Thyroid gland (tissue), 4 donors: Measurements from ENCODE around the gene EIF2S1. TPM values are rescaled to one million over a fixed set of nuclear protein-coding genes. Genes with fewer than 3 reads are reported as not detected.
A peak's percentile ranks its signal among the peaks of the same experiment; 100 is the strongest.

ENCODE experiments used
- DNase-seq, 2 donors: peaks; one replicate each; pipeline ENCODE4 v3.0.0-alpha.2; 2019
- H3K27ac ChIP-seq, 3 donors: fragments of 200-600 bp; sonication (generic); 1 replicate in 2 of 3; 2 replicates in 1 of 3; pipeline ENCODE4 v1.5.1; 2016 to 2019; ENCODE audit warnings: mild to moderate bottlenecking in 1 of 3, moderate library complexity in 1 of 3
- H3K27me3 ChIP-seq: fragments of 200-600 bp; sonication (generic); one replicate; pipeline ENCODE4 v1.5.1; 2019
- H3K36me3 ChIP-seq, 2 donors: fragments of 200-600 bp; sonication (generic); one replicate each; pipeline ENCODE4 v1.5.1; 2016 to 2019
- H3K4me1 ChIP-seq, 2 donors: fragments of 200-600 bp; sonication (generic); one replicate each; pipeline ENCODE4 v1.5.1; 2017 to 2019
- H3K4me3 ChIP-seq, 3 donors: fragments of 200-600 bp; sonication (generic); replicated peaks in 1 of 3; 1 replicate in 2 of 3; 2 replicates in 1 of 3; pipeline ENCODE4 v1.5.1; 2016; ENCODE audit warnings: mild to moderate bottlenecking in 1 of 3
- H3K9me3 ChIP-seq: fragments of 200-600 bp; sonication (generic); one replicate; pipeline ENCODE4 v1.5.1; 2017
- POLR2A ChIP-seq, 2 donors: fragments of 450-650 bp; IDR thresholded peaks; one replicate each; pipeline ENCODE4 v1.6.1; 2017; ENCODE audit warnings: antibody characterized with exemption in 2 of 2, mild to moderate bottlenecking in 2 of 2, moderate library complexity in 1 of 2
- WGBS, 2 donors: methylation state at CpG; one replicate each; pipeline ENCODE4 v1.1.5; 2017; 5-methylcytosine and 5-hydroxymethylcytosine counted together
- intact Hi-C: fragments of 100-400 bp; cut with DNase I; formaldehyde crosslinking; loops from one replicate; pipeline ENCODE4 v1.15.1; 2023
- total RNA-seq, 4 donors: library from RNA; depleted of rRNA; stranded (reverse); fragments of >200 nt; gene quantifications; one replicate each; pipeline ENCODE4 v1.2.3, GENCODE V29; 2016
- TF ChIP-seq, protein P1 (sequence below), 6 experiments: fragments of 200-600 bp in 3 of 6; fragments of 450-650 bp in 3 of 6; sonication (generic) in 3 of 6; IDR thresholded peaks; one replicate each; pipeline ENCODE4 v1.5.1; 2016 to 2019; ENCODE audit warnings: antibody characterized with exemption in 6 of 6, mild to moderate bottlenecking in 2 of 6, inconsistent platforms in 1 of 6, moderate library complexity in 1 of 6

EIF2S1 gene
- total RNA-seq, 4 donors from 2014 or later, result 53.3 to 98.5 (median 69.6) TPM

DNA sequence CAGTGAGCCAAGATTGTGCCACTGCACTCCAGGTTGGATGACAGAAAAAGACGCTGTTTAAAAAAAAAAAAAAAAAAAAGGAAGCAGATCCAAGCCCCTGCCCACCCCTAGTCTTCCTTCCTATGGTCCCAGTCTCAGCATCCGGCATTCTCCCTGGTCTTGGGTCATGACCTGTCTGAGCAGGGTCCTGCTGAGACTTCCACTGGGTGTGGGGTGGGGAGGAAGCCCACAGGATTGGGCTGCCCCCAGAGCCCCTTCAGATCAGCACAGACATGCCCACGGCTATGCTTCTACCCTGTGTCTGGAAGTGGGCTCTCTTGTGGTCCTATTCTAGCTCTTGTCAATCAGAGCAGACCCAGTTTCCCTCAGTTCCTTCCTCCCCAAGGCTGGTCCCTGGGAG lies 64.4 kb downstream of the EIF2S1 start:
- Histone ChIP-seq H3K9me3 (no peaks in the 10 kb centered on the region), H3K4me1 (peaks cover 4 to 15% of the 10 kb centered on the region in 2 donors), H3K4me3 (no peak overlapping the region), H3K27me3 (no peaks in the 10 kb centered on the region), H3K27ac (no peak overlapping the region), H3K36me3 (no peaks in the 10 kb centered on the region)
- TF ChIP-seq POLR2A (IDR thresholded peaks at IDR 0.05), result no peak
- TF ChIP-seq, protein P1, sequence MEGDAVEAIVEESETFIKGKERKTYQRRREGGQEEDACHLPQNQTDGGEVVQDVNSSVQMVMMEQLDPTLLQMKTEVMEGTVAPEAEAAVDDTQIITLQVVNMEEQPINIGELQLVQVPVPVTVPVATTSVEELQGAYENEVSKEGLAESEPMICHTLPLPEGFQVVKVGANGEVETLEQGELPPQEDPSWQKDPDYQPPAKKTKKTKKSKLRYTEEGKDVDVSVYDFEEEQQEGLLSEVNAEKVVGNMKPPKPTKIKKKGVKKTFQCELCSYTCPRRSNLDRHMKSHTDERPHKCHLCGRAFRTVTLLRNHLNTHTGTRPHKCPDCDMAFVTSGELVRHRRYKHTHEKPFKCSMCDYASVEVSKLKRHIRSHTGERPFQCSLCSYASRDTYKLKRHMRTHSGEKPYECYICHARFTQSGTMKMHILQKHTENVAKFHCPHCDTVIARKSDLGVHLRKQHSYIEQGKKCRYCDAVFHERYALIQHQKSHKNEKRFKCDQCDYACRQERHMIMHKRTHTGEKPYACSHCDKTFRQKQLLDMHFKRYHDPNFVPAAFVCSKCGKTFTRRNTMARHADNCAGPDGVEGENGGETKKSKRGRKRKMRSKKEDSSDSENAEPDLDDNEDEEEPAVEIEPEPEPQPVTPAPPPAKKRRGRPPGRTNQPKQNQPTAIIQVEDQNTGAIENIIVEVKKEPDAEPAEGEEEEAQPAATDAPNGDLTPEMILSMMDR (IDR thresholded peaks at IDR 0.05), result no peak
- intact Hi-C loops, result loop anchor here (10.0 kb wide), 3 partner anchors 150 to 280 kb away; partner anchors contain the start of genes RDH12 and VTI1B
- WGBS, 2 donors, result 54 to 57% methylated on average over 3 of the region's 3 CpGs
- no peak for DNase-seq

DNA sequence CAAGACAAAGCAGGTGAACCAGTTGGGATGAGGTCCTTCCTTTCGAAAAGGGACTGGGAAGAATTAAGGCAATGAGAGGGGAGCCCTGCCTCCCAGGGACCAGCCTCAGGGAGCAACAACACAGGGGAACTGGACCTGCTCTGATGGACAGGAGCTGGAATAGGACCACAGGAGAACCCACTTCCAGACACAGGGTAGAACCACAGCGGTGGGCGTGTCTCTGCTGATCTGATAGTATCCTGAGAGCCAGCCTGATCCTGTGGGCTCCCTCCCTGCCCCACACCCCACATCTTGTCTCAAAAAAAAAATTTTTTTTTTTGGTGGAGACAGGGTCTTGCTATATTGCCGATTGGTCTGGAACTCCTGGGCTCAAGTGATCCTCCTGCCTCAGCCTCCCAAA lies 65.5 kb downstream of the EIF2S1 start:
- Histone ChIP-seq H3K27ac (peak overlapping the region in 2 of 3 donors; percentile 55 to 62), H3K4me1 (peaks cover 4 to 15% of the 10 kb centered on the region in 2 donors), H3K9me3 (no peaks in the 10 kb centered on the region), H3K36me3 (no peaks in the 10 kb centered on the region), H3K27me3 (no peaks in the 10 kb centered on the region), H3K4me3 (no peak overlapping the region)
- DNase-seq, result no peak
- WGBS, 2 donors, result 94% methylated on average over 4 of the region's 4 CpGs
- TF ChIP-seq POLR2A (IDR thresholded peaks at IDR 0.05), result no peak
- TF ChIP-seq, protein P1 (IDR thresholded peaks at IDR 0.05), result no peak
- intact Hi-C loops, result loop anchor here (10.0 kb wide), 3 partner anchors 149 to 279 kb away; partner anchors contain the start of genes RDH12 and VTI1B

DNA sequence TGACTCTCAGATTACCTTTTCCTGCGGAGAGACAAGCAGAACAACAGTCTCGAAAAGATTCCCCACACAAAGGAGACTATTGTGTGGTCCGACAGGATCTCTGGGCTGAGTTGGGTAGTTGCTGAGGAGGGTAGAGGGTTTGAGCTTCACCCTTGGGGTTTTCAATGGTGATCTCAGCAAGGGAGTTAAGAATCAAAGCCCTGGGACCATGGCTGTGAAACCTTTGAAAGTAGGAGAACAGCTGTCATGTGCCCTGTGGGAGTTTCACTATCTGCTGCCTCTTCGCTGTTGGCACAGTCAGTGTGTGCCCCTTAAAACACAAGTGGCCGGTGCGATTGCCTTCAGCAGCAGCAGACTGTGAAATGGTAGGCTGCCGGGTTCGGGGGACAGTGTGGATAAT lies 66.0 kb downstream of the EIF2S1 start:
- Histone ChIP-seq H3K27ac (peak overlapping the region; percentile 12 to 62 (median 55)), H3K27me3 (no peaks in the 10 kb centered on the region), H3K36me3 (no peaks in the 10 kb centered on the region), H3K4me1 (peaks cover 4 to 15% of the 10 kb centered on the region in 2 donors), H3K9me3 (no peaks in the 10 kb centered on the region), H3K4me3 (no peak overlapping the region)
- TF ChIP-seq POLR2A (IDR thresholded peaks at IDR 0.05), result no peak
- TF ChIP-seq, protein P1 (IDR thresholded peaks at IDR 0.05), result no peak
- WGBS, 2 donors, result 47 to 53% methylated on average over 8 of the region's 8 CpGs
- peak; percentile 77 to 81 for DNase-seq
- intact Hi-C loops, result loop anchor here (10.0 kb wide), 3 partner anchors 149 to 279 kb away; partner anchors contain the start of genes RDH12 and VTI1B

DNA sequence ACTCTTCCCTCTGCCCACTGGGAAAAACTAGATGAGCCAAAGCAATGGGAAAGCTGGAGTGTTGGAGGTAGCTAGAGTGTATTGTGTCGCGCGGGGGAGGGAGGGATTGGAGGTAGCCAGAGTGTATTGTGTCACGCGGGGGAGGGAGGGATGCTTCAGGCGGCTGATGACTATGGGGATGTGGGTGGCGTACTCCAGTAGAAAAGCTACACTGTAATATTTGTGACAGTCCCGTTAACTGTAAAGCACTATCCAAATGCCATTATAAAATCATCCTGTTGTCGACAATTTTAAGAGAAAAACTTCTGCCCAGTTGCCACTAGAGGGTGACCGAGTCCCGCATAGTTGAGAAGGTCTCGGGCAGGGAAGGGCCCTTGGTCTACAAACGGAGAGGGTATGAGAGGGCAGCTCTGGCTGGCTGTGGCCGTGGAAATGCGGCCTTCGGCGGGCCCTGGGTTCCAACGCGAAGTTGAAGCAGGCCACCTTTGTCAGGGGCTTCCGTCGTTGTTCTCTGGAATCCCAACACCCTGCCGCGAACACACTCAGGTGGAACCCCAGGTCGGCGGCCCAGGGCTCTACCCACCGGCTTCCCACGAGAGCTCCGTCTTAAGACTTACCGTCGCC lies 67.0 kb downstream of the EIF2S1 start:
- Histone ChIP-seq H3K9me3 (no peaks in the 10 kb centered on the region), H3K36me3 (no peaks in the 10 kb centered on the region), H3K27ac (peak overlapping the region in 1 of 3 donors; percentile 62), H3K27me3 (no peaks in the 10 kb centered on the region), H3K4me3 (no peak overlapping the region), H3K4me1 (peaks cover 4 to 15% of the 10 kb centered on the region in 2 donors)
- TF ChIP-seq, protein P1 (IDR thresholded peaks at IDR 0.05), result peak; percentile 66 to 92 (median 86)
- no peak for TF ChIP-seq POLR2A (IDR thresholded peaks at IDR 0.05)
- DNase-seq, result peak; percentile 81 to 89
- intact Hi-C loops, result loop anchor here (10.0 kb wide), 3 partner anchors 148 to 278 kb away; partner anchors contain the start of genes RDH12 and VTI1B
- 33 to 37% methylated on average over 28 to 30 of the region's 30 CpGs for whole genome bisulfite sequencing, 2 donors

DNA sequence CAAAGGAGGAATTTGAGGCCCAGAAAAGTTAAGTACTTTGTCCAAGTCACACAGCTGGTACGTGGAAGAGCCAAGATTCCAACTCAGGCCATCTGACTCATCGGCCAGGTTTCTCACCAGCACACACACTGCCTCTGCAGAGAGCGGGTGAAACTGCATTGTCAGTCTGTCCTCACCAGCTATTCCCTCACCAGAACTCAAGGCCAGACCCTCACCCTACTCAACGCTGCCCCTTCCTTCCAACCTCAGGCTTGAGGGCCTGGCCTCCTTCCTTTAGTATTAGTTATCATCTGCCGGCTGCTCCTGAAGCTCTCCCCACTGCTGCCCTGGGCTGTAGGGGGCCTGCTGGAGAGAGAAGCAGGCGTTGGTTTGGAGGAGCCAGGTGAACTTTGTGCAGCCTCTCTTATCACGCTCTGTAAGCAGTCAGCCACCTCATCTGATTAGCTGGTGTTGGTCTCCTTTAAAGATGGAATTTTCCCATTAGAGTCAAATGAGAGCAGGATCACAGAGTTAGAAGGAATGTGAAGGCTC lies 68.4 kb downstream of the EIF2S1 start:
- no peak for TF ChIP-seq POLR2A (IDR thresholded peaks at IDR 0.05)
- TF ChIP-seq, protein P1 (IDR thresholded peaks at IDR 0.05), result no peak
- H3K27me3 ChIP-seq, result no peaks in the 10 kb centered on the region
- intact Hi-C loops, result loop anchor here (10.0 kb wide), 3 partner anchors 146 to 276 kb away; partner anchors contain the start of genes RDH12 and VTI1B
- H3K4me3 ChIP-seq, result no peak overlapping the region
- H3K36me3 ChIP-seq, result no peaks in the 10 kb centered on the region
- DNase-seq, result no peak
- 90 to 91% methylated on average over 7 of the region's 7 CpGs for WGBS, 2 donors
- no peaks in the 10 kb centered on the region for H3K9me3 ChIP-seq
- no peak overlapping the region for H3K27ac ChIP-seq
- H3K4me1 ChIP-seq, result peaks cover 4 to 17% of the 10 kb centered on the region in 2 donors
